Neural progenitor cell (in vitro differentiated cells): Measurements from ENCODE around the gene OR12D1.
A peak's percentile ranks its signal among the peaks of the same experiment; 100 is the strongest.
"Not testable (repeated sequence)": the region's sequence is repeated elsewhere in the genome, so short reads cannot be mapped to it uniquely, and the experiment has no call there.

ENCODE experiments used
- EZH2 ChIP-seq: fragments of 200-600 bp; sonication (generic); IDR thresholded peaks from 2 replicates; pipeline ENCODE4 v1.6.1; 2017; ENCODE audit warnings: antibody characterized with exemption, mild to moderate bottlenecking, moderate library complexity
- TF ChIP-seq, protein P1 (sequence below): fragments of 200-600 bp; sonication (generic); IDR thresholded peaks from 2 replicates; pipeline ENCODE4 v1.5.1; 2017; ENCODE audit warnings: antibody characterized with exemption, mild to moderate bottlenecking

DNA sequence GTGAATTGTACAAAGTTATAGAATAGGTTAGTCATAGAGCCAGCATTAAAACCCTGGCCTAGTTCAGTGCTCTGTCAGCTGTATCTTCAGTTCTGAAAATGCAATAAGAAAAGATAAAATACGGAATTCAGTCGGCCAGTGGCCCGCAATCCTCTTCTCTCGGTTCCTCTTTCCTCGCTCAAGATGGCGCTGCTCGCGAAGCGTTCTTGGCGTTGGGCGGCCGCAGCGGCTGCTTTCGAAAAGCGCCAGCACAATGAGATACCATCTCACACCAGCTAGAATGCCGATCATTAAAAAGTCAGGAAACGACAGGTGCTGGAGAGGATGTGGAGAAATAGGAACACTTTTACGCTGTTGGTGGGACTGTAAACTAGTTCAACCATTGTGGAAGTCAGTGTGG lies 22.0 kb downstream of the OR12D1 start:
- TF ChIP-seq, protein P1, sequence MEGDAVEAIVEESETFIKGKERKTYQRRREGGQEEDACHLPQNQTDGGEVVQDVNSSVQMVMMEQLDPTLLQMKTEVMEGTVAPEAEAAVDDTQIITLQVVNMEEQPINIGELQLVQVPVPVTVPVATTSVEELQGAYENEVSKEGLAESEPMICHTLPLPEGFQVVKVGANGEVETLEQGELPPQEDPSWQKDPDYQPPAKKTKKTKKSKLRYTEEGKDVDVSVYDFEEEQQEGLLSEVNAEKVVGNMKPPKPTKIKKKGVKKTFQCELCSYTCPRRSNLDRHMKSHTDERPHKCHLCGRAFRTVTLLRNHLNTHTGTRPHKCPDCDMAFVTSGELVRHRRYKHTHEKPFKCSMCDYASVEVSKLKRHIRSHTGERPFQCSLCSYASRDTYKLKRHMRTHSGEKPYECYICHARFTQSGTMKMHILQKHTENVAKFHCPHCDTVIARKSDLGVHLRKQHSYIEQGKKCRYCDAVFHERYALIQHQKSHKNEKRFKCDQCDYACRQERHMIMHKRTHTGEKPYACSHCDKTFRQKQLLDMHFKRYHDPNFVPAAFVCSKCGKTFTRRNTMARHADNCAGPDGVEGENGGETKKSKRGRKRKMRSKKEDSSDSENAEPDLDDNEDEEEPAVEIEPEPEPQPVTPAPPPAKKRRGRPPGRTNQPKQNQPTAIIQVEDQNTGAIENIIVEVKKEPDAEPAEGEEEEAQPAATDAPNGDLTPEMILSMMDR, result peak; percentile 34
- not testable (repeated sequence) for TF ChIP-seq EZH2
